ENCODE measurements around the gene METTL21C.

DNA sequence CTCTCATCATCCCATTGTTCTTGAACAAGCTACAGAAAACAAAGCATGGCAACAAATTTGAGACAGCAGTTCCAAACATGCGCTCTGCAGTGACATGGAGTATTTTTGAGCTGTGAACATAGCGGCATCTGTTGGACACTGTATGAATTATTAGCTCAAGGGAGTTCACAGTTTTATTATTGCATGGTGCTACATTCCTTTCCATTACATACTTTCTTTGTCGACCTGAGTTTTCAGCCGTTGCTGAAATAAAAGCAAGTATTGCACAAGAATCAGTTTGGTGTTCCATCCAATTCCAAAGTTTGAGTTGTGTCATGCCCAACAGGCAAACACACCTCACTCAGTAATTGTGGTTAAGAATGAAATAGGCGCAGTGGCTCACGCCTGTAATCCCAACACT is 30.1 kb upstream of the METTL21C start:
- TF ChIP-seq, protein P1, sequence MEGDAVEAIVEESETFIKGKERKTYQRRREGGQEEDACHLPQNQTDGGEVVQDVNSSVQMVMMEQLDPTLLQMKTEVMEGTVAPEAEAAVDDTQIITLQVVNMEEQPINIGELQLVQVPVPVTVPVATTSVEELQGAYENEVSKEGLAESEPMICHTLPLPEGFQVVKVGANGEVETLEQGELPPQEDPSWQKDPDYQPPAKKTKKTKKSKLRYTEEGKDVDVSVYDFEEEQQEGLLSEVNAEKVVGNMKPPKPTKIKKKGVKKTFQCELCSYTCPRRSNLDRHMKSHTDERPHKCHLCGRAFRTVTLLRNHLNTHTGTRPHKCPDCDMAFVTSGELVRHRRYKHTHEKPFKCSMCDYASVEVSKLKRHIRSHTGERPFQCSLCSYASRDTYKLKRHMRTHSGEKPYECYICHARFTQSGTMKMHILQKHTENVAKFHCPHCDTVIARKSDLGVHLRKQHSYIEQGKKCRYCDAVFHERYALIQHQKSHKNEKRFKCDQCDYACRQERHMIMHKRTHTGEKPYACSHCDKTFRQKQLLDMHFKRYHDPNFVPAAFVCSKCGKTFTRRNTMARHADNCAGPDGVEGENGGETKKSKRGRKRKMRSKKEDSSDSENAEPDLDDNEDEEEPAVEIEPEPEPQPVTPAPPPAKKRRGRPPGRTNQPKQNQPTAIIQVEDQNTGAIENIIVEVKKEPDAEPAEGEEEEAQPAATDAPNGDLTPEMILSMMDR (IDR thresholded peaks at IDR 0.05; ENCODE audit: insufficient read depth, low read length, poor library complexity, severe bottlenecking), result peak; percentile 26
- no peak for TF ChIP-seq EZH2phosphoT487 (conservative IDR thresholded peaks at IDR 0.05; ENCODE audit: low read length)

Data from SU-DHL-6 (cell line).